GM10248 (cell line): Measurements from ENCODE around the gene PRSS12.

Source experiments
- CTCF ChIA-PET: fragments of 300-600 bp; sonication (Branson Sonifier 250); formaldehyde crosslinking; extraction: SDS; loops from one replicate; lab custom pipeline; 2021; ENCODE audit warnings: antibody characterized with exemption; lab: Yijun Ruan, JAX
- POLR2A ChIA-PET: fragments of 350-650 bp; sonication (Branson Sonifier 250); formaldehyde crosslinking; extraction: SDS; loops from one replicate; lab custom pipeline; 2020; ENCODE audit warnings: antibody characterized with exemption; lab: Yijun Ruan, JAX
- DNase-seq: peaks from one replicate; pipeline ENCODE4 v3.0.0; 2012; ENCODE audit errors: extremely low spot score
- TF ChIP-seq, protein P1 (sequence below): IDR thresholded peaks from 2 replicates; pipeline ENCODE4 v1.5.1; 2012; ENCODE audit warnings: mild to moderate bottlenecking, low read depth; ENCODE audit errors: extremely low read depth, missing control alignments, control extremely low read depth

The PRSS12 gene

DNA sequence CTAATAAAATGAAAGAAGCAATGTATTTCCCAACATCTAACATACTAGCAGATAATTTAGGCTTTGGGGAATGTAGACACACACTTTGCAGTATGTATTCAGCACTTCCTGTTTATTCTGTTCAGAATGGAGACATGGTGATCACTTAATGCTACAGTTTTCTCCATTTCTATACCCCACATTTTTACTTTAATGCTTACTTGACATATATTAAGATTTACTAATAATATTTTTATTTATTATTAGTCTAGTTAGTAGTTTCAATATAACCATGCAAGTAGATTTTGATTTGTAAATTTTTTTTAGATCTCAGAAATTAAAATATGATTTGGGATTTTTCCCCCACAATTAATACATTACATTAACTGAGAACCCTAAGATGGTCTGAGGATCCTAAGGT is 98.4 kb downstream of the PRSS12 start:
- POLR2A ChIA-PET: no interaction called here

DNA sequence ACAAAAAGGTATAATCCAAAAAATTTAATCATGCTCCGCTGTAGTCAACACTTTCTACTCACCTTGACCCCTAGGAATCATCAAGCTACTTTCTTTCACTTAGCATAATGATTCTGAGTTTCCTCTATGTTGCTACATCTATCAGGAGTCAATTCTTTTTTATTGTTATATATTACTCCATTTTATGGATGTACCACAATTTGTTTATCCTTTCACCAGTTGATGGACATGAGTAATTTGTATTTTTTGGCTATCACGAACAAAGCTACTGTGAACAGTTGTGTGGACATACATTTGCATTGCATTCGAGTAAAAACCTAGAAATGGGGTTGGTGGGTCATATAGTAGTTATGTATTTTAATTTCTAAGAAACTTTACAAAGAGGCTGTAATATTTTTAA is 102.9 kb downstream of the PRSS12 start:
- POLR2A ChIA-PET: no interaction called here
- CTCF ChIA-PET: no interaction called here
- DNase-seq: no peak
- TF ChIP-seq, protein P1, sequence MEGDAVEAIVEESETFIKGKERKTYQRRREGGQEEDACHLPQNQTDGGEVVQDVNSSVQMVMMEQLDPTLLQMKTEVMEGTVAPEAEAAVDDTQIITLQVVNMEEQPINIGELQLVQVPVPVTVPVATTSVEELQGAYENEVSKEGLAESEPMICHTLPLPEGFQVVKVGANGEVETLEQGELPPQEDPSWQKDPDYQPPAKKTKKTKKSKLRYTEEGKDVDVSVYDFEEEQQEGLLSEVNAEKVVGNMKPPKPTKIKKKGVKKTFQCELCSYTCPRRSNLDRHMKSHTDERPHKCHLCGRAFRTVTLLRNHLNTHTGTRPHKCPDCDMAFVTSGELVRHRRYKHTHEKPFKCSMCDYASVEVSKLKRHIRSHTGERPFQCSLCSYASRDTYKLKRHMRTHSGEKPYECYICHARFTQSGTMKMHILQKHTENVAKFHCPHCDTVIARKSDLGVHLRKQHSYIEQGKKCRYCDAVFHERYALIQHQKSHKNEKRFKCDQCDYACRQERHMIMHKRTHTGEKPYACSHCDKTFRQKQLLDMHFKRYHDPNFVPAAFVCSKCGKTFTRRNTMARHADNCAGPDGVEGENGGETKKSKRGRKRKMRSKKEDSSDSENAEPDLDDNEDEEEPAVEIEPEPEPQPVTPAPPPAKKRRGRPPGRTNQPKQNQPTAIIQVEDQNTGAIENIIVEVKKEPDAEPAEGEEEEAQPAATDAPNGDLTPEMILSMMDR: no peak

More for the DNA sequence above, 98.4 kb downstream of the PRSS12 start:
- DNase-seq: no peak
- CTCF ChIA-PET: interaction anchor here (0.8 kb wide), 1 partner anchor 11 kb away, joined by 3 read pairs; no protein-coding TSS in a partner anchor
- TF ChIP-seq, protein P1: no peak

DNA sequence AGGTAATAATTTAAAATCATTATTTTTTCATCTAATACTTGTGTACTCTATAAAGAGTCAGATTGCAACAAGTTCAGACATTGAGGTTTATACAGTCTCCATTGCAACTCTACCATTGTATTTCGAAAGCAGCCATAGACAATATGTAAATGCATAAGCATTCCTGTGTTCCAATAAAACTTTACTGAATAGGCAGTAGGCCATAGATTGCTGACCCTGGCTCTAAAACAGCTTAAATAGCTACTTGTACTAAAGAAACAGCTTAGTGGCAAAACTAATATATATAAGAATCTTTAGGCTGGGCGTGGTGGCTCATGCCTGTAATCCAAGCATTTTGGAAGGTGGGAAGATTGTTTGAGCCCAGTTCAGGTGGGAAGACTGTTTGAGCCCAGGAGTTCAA is 115.3 kb downstream of the PRSS12 start:
- ChIA-PET CTCF (no interaction called here), POLR2A (interaction anchor here (0.7 kb wide), 1 partner anchor 903 kb away, joined by 4 read pairs; no protein-coding TSS in a partner anchor)
- TF ChIP-seq, protein P1: no peak
- DNase-seq: no peak

- DNase-seq: no peak
- TF ChIP-seq, protein P1: no peak
- CTCF ChIA-PET: interaction anchor here (1.8 to 3.6 kb wide), 2 partner anchors 12 to 20 kb away, joined by 4 to 25 read pairs; no protein-coding TSS in a partner anchor
- POLR2A ChIA-PET: no interaction called here
These were observed 117.2 kb downstream of the PRSS12 start for GRCh38 chr4:118235566-118236120.
